GM06990 (cell line): ENCODE data around the gene FOXR1.

ENCODE experiments used
- DNase-seq: peaks from one replicate; pipeline ENCODE4 v3.0.0-alpha.2; 2011; ENCODE audit not compliant: insufficient read length; ENCODE audit errors: extremely low read depth
- H3K27me3 ChIP-seq: replicated peaks from 2 replicates; pipeline ENCODE4 v1.6.0; 2011; ENCODE audit warnings: low read length; ENCODE audit not compliant: control insufficient read depth, insufficient read depth
- H3K36me3 ChIP-seq: 2 replicates; pipeline ENCODE4 v1.5.1; 2011; ENCODE audit warnings: low read length; ENCODE audit not compliant: control insufficient read depth, insufficient read depth
- H3K4me3 ChIP-seq: replicated peaks from 2 replicates; pipeline ENCODE4 v1.5.1; 2011; ENCODE audit warnings: low read depth, mild to moderate bottlenecking, control low read depth, low read length
- CTCF ChIP-seq: IDR thresholded peaks from 2 replicates; pipeline ENCODE4 v1.5.1; 2011; ENCODE audit warnings: low read length, control low read depth, mild to moderate bottlenecking, inconsistent platforms; ENCODE audit not compliant: insufficient read depth, poor library complexity, severe bottlenecking

Gene FOXR1

GRCh38 chr11:118924591-118925585 is 46.7 kb upstream of the FOXR1 start:
- Histone ChIP-seq H3K36me3 (no peaks in the 10 kb centered on the region), H3K27me3 (no peaks in the 10 kb centered on the region), H3K4me3 (peak overlapping the region; percentile 85)
- TF ChIP-seq CTCF = no peak
- peak; percentile 51 for DNase-seq

- H3K27me3 ChIP-seq = no peaks in the 10 kb centered on the region
- no peak for TF ChIP-seq CTCF
- no peak for DNase-seq
- no peaks in the 10 kb centered on the region for H3K36me3 ChIP-seq
- H3K4me3 ChIP-seq = no peak overlapping the region
Measured at GRCh38 chr11:118927554-118928100, 43.9 kb upstream of the FOXR1 start.

- Histone ChIP-seq H3K36me3 (no peaks in the 10 kb centered on the region), H3K4me3 (peak overlapping the region; percentile 70), H3K27me3 (no peaks in the 10 kb centered on the region)
- DNase-seq = peak; percentile 81
- TF ChIP-seq CTCF = peak; percentile 92
Measured at GRCh38 chr11:118928101-118928869, 43.3 kb upstream of the FOXR1 start.

- no peak for TF ChIP-seq CTCF
- Histone ChIP-seq H3K36me3 (no peaks in the 10 kb centered on the region), H3K4me3 (peak overlapping the region; percentile 70), H3K27me3 (no peaks in the 10 kb centered on the region)
- no peak for DNase-seq
Measured at GRCh38 chr11:118928870-118929500, 42.6 kb upstream of the FOXR1 start.

- Histone ChIP-seq H3K36me3 (no peaks in the 10 kb centered on the region), H3K4me3 (peak overlapping the region; percentile 70), H3K27me3 (no peaks in the 10 kb centered on the region)
- TF ChIP-seq CTCF = no peak
- peak; percentile 69 for DNase-seq
Measured at GRCh38 chr11:118929501-118930093, 42.0 kb upstream of the FOXR1 start.
